Measurements from ENCODE around the gene LRRTM3.

Gene LRRTM3

DNA sequence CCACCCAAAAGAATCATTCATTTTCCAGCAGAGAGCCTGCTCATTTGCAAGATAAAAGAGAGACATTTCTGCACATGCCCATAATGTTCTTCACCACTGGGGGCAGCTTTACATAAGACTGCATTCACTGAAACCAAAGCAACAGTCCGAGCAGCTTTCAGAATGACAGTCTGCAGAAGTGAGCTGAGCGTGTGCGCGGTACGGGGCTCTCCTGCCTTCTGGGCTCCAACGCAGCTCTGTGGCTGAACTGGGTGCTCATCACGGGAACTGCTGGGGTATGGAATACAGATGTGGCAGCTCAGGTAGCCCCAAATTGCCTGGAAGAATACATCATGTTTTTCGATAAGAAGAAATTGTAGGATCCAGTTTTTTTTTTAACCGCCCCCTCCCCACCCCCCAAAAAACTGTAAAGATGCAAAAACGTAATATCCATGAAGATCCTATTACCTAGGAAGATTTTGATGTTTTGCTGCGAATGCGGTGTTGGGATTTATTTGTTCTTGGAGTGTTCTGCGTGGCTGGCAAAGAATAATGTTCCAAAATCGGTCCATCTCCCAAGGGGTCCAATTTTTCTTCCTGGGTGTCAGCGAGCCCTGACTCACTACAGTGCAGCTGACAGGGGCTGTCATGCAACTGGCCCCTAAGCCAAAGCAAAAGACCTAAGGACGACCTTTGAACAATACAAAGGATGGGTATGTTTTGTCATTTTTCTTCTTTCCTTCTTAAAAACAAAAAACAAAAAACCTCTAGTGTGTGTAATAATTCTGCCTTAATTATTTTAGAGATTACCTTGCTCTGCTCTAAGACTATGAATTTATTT, at the start of gene LRRTM3:
Gene LRRTM3, plus strand, starts transcription at position 141 of the 820 bp plus-strand sequence.
- no peak for DNase-seq

DNA sequence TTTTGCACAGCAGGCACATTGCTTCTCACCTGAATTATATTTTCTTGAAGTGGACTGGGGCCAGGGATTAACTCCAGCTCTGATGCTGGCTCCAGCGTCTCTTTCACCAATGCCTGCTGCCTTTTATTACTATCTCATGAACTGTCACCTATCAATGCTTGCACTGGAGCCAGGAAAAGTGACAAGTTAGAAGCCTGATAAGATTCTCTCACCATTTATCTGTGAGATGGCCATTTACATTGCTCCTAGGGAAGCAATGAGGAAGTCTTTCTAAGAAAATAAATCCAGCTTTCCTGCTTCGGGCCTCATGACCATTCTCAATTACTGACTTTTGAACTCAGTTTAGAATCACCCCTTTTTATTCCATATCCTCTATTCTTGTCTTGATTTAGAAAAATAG, 48.5 kb upstream of the LRRTM3 start:
- DNase-seq: no peak

DNA sequence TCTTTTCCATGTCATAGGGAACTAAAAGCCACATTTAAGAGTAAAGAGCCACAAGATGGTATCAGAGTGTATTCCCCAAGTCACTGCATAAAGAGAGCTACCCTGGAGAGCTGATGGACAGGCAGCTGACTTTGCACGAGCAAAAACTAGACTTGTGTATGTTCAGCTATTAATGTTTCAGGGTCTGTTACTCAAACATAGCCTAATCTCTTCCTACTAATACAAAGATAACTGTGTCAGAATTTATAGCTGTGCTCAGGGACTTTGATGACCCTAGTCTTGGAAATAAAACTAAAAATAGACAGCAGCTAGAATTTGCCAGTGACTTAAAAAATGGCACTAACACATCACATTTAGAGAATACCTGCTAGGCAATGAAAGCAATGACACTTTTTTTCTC, 45.5 kb upstream of the LRRTM3 start:
- no peak for DNase-seq

DNA sequence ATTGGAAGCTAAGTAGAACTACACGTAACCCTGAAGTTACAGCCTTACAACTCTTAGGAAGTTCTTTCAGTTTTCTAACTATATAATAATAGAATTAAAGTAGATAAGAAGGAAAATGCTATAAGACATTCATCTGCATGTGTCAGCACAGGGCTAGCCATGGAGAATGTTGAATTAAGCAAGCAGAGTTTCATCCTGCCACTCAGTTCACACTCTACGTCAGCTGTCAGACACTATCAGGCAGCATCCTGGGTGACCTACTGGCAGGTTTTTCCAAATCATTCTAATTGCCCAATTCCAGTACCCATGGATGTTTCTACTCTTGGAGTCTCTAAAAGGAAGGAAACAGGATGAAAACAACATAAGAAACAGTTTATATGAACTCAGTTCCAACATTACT, 45.0 kb upstream of the LRRTM3 start:
- DNase-seq: no peak

DNA sequence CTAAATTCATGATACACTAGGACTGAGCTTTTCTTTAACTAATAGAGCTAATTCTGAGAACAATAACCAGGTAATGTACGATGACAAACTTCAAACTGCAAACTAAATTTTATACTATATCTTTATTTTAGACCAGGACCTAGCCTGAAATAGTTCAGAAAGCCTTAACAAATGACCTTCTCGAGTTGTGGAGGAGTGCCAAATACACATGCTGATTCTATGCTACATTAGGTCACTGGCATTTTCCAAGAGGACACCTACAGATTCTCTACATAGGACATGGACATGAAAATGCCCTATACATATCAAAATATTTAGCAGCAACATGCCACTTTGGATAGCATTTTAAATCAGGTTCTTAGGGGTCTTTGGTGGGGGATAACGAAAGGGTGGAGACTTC, 44.0 kb upstream of the LRRTM3 start:
- DNase-seq: no peak

DNA sequence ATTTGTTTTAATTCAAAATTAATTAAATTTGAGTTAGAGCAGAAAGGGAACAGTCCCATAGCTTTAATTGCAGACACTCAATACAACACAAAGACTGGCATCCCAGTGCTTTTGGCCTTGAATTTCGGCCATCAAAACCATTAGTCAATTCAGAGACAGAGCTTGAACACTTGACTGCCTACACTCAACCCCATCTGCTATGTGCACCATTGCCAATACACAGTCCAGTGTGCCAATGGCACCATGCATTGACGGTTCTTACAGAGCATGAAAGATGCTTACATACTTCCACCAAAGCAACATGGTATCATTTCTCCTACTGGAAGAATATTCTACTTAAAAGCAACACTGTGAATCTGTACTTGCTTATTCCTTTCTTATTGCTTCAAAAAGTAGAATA, 43.6 kb upstream of the LRRTM3 start:
- DNase-seq: no peak

DNA sequence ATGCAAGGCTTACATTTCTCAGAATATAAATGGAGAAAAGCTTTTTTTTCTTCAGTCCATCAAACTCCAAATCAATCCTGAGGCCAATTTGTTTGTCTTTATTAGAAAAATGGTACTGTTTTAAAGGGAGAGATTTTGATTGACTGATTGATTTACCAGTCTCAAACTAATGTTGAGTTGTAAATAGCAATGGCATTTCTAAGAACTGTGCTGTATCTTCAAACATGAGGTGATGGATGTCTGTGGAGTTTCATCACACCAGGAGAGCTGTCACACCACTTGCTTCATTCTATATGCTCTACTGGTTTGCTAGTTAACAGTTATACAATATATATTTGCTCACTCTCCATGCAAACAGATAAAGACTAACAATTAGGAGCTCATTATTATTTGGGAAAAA, 39.0 kb upstream of the LRRTM3 start:
- DNase-seq: no peak

DNA sequence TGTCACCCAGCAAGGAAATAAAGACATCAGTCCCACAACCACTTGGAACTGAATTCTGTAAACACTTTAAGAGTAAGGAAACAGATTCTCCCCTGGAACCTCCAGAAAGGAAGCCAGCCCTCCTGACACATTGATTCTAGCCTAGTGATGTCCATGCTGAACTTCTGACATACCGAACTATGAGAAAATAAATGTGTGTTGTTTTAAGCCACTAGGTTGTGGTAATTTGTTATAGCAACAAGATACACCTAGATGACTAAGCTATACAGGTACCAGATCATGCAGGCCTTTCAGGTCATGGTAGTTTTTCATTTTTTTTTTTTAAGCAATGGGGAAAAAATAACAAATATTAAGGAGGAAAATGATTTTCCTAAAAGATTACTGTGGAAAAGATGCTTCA, 37.6 kb upstream of the LRRTM3 start:
- DNase-seq: no peak

DNA sequence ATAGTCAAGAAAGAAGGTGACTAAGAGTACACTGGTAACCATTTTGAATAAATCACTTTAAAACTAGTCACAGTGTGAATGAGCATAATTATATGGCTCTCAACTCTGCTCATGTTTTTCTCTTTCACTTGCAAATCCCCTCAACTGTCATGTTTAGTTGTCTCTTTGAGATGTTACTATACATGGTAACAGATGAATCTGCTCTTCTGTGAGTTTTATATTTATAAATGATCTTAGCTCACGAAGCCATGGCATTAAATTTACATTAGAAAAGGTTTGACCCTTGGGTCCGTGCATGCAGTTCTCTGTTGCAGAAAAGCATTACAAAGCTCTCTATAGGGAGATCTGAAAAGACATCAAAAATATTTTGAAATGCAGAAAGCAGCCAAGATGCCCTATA, 33.0 kb upstream of the LRRTM3 start:
- no peak for DNase-seq

DNA sequence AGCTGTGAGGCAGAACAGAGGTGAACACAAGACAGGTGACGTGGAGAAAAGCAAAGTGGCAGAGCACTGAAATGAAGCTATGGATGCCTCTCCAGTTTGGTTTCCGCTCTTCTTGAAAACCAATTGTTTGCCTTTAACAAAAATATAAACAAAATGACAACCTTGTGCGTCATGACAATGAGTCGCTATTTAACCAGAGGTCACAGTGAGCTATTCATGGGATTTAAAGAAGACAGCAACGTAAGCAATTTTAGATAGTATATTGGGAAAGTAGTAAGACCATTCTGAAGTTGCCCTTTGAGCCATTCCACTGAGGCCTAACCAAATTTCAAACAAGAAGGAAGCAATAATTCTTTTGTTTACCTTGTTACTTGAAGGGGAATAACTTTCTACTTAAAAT, 15.2 kb upstream of the LRRTM3 start:
- DNase-seq: no peak

DNA sequence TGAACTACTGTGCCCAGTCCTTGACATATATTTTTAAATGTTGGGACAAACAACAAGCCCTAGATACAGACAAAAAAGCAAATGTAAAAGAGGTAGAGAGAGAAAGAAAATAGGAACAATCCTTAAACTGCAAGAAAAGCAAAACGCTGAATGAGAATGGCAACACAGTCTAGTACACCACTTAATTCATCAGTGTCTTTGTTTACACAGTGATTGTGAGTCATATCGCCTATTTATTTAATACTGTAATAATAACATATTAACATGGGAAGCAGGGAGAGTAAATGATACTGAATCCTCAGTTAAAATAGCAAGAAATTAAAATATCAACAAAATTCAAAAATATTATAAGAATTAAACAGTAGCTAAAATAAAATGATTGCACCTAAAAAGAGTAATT, 9.8 kb upstream of the LRRTM3 start:
- no peak for DNase-seq

DNA sequence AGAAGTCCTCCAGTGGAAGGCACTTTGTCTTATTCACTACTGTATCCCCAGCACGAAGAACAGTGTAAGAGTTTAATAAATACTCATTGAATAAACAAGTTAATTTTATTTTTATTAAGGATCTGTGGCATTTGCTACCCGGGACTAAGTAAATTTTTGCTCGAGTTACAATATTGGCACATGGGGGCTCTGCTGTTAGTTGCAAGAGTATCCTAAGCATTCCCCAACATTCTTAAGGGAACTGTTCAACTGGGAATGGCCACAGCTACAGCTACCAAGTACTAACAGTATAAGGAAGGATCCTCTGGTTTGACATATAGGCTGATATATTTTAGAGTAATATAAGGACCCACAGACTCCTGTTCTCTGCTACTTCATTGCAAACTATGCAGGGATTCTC, 8.7 kb upstream of the LRRTM3 start:
- no peak for DNase-seq

DNA sequence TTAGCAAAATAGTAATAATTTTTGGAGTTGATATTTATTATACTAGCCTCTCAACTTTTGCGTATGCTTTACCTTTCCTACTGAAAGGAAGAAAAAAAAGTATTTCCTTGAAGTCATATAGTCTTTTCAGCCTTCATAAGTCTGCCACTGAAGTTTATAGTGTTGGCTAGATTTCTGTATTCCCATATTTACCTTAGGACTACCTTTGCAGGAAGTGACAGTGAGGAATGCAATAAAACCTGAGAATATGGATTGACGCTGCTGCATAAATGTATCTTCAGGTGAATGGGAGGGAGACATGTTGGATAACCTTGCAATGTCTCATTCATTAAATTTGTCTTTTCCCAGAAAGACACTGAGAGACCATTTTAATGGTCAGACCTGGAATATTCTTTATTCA, 6.6 kb upstream of the LRRTM3 start:
- no peak for DNase-seq

DNA sequence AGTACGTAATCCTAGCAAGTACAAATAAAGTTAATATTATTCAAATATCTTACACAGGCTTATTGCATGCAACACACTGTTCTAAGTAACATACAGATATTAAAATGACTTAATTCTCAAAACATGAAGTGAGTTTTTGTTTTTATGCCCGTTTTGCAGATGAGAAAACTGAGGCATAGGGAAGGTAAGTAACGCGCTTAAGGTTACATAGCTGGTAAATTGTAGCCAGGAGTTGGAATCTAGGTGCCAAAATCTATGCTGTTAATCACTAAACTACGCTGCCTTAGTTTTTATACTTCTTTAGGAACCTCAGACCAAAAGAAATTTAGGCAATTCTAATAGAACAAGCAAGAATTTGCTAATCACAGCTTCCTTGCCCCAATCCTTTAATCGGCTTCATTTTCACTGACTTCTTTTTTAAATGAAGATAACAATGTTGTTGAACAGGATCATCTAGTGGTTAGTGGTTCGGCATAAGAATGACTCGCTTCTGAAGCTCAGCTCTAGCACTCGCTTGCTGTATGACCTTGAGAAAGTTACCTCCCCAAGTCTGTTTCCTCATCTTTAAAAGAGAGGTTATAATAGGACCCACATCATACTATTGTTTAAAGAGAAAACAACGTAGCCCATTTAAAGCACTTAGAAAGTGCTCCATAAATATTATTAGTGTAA, 1.0 kb upstream of the LRRTM3 start:
- no peak for DNase-seq

DNA sequence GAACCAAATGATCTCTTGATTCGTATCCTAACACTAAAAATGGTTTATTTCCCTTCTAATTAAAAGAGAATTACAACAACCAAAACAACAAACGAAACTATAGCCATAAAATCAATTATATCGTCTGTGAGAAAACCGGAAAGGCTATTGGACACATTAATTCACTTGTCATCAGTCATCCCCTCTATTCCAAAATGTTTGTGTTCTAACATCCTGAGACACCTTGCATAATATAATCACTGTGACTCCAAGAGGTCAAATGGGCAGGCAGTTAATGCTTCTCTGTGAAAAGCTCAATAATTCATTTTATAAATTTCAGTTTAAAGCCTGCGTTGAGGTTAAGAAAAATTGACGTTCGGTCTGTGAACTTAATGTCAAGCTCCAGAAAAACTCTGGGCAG, 463 bp upstream of the LRRTM3 start:
- DNase-seq: no peak

DNA sequence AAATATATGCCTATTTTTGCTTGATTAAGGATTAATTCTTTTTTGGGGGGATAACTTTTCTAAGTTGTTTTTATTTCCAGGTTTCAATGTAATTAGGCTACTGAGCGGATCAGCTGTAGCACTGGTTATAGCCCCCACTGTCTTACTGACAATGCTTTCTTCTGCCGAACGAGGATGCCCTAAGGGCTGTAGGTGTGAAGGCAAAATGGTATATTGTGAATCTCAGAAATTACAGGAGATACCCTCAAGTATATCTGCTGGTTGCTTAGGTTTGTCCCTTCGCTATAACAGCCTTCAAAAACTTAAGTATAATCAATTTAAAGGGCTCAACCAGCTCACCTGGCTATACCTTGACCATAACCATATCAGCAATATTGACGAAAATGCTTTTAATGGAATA, 1.0 kb downstream of the LRRTM3 start:
- DNase-seq: no peak

DNA sequence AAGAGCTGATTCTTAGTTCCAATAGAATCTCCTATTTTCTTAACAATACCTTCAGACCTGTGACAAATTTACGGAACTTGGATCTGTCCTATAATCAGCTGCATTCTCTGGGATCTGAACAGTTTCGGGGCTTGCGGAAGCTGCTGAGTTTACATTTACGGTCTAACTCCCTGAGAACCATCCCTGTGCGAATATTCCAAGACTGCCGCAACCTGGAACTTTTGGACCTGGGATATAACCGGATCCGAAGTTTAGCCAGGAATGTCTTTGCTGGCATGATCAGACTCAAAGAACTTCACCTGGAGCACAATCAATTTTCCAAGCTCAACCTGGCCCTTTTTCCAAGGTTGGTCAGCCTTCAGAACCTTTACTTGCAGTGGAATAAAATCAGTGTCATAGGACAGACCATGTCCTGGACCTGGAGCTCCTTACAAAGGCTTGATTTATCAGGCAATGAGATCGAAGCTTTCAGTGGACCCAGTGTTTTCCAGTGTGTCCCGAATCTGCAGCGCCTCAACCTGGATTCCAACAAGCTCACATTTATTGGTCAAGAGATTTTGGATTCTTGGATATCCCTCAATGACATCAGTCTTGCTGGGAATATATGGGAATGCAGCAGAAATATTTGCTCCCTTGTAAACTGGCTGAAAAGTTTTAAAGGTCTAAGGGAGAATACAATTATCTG, 1.6 kb downstream of the LRRTM3 start:
- DNase-seq: no peak

DNA sequence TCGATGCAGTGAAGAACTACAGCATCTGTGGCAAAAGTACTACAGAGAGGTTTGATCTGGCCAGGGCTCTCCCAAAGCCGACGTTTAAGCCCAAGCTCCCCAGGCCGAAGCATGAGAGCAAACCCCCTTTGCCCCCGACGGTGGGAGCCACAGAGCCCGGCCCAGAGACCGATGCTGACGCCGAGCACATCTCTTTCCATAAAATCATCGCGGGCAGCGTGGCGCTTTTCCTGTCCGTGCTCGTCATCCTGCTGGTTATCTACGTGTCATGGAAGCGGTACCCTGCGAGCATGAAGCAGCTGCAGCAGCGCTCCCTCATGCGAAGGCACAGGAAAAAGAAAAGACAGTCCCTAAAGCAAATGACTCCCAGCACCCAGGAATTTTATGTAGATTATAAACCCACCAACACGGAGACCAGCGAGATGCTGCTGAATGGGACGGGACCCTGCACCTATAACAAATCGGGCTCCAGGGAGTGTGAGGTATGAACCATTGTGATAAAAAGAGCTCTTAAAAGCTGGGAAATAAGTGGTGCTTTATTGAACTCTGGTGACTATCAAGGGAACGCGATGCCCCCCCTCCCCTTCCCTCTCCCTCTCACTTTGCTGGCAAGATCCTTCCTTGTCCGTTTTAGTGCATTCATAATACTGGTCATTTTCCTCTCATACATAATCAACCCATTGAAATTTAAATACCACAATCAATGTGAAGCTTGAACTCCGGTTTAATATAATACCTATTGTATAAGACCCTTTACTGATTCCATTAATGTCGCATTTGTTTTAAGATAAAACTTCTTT, 2.3 kb downstream of the LRRTM3 start:
- DNase-seq: no peak

DNA sequence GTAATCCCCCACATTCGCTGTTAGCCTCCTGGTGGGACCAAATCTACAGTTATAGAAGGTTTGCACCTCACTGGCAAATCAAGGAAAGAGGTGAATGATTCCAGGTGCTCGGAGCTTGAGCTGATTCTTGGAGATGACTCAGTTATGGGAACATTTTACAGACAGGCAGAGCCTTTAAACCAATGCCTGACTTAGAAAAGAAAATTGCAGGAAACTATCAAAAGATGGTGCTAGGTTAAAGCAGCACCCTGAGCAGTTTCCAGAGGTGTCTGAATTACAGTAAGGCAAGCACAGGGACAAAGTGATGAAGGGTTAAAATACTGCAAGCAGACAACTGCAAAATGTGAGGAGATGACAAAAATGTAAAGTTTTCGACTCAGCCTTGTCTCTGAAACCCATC, 2.9 kb downstream of the LRRTM3 start:
- DNase-seq: no peak

DNA sequence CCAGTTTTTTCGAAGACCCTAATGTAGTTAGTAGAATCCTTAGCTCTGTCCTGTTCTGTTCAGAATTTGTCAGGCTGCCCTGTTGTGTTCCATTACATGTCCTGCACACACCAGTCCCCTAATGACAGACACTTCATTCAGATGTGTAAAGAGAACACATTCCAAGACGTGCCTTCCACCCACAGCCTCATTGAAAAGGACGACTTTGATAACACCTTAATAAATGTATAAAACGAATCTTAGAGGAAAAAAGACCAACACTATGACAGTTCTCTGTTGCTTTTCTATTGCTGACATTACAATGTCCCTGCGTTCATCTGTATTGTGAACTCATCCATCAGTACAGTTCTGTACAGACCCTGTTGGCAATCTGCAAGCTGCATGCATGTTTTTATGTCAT, 3.5 kb downstream of the LRRTM3 start:
- no peak for DNase-seq

DNA sequence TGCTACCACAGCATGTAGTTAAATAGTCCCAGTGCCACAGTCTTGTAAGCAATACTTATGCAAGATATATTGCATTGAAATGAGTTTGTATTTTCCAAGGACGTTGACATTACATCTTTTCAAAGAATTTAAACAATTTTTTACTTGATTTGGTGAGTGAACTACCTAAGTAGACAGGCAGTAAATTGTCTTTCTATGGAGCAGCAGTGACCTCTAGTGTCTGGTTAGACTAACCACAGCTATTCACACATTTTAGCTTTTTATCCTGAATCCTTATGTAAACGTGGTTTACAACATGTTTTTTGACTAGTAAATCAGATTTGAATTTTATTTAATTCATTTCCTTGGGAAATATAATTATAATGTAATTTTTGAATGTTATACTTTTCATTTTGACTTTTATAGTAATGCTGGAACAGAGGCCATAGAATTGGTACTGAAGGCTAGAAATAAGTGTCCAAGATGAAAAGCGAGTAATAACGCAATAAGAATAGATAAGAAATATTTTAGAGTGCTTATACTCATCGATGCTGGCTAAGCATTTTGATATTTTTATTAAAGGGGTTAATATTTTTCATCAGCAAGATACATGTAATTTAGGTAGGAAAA, 5.6 kb downstream of the LRRTM3 start:
- DNase-seq: no peak

DNA sequence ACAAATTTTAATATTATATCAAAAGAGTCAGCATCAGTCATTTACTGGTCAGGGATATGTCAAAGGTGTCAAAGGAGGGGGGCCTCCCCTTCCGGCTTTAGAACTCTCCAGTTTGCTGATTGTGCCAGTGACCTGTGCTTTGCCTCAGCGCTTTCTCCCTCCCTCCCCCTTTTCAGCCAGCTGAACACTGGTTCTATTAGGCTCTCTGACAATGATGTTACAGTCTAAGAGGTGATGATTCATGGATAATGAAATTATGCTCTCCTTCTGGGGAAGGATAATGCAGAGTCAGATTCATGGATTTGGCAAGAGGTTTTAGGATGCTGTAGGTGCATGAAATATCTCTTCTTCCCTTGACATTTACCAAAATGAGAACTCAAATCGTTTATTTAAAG, 6.1 kb downstream of the LRRTM3 start:
- no peak for DNase-seq

DNA sequence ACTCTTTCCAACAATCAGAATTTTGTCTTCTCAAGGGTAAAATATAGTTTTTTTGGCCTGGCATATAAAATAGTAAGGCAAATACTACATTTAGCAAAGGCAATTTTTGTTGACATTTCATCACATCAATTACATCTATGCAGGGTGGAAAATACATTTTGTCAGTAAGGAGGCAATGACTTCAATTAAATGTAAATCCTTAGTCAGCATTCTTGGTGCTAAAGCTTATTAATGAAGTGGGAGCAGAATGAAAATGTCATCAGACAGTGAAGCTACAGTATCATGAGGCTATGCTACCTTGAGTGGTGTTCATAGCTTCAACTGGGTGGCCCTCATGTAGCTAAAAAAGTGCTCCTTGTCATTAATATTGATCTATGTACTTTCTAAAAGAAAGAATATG, 8.9 kb downstream of the LRRTM3 start:
- no peak for DNase-seq
